ENCODE data around the gene ARHGAP28. TPM values are rescaled to one million over a fixed set of nuclear protein-coding genes. Genes with fewer than 3 reads are reported as not detected.

ARHGAP28 gene
- polyA plus RNA-seq, 1 experiment: 38.2 TPM

GRCh38 chr18:6721755-6722154 lies 7.8 kb upstream of the ARHGAP28 start:
- H3K27me3 ChIP-seq (ENCODE audit: control insufficient read depth, insufficient read depth, low read length): no peaks in the 10 kb centered on the region
- H3K27ac ChIP-seq (ENCODE audit: low read depth, low read length): no peak overlapping the region
- H3K9me3 ChIP-seq (ENCODE audit: control insufficient read depth, insufficient read depth, low read length): no peaks in the 10 kb centered on the region
- CTCF ChIA-PET: no interaction called here
- POLR2A ChIA-PET: no interaction called here
- no peak for DNase-seq (ENCODE audit: low read depth, low spot score)
- TF ChIP-seq CTCF (IDR thresholded peaks at IDR 0.05; ENCODE audit: low read depth, low read length): no peak
- H3K4me3 ChIP-seq (ENCODE audit: low read depth, low read length): no peak overlapping the region

- ChIA-PET POLR2A (no interaction called here), CTCF (no interaction called here)
- H3K4me3 ChIP-seq (ENCODE audit: low read depth, low read length): no peak overlapping the region
- no peak for TF ChIP-seq CTCF (IDR thresholded peaks at IDR 0.05; ENCODE audit: low read depth, low read length)
- no peaks in the 10 kb centered on the region for H3K9me3 ChIP-seq (ENCODE audit: control insufficient read depth, insufficient read depth, low read length)
- no peaks in the 10 kb centered on the region for H3K27me3 ChIP-seq (ENCODE audit: control insufficient read depth, insufficient read depth, low read length)
- no peak overlapping the region for H3K27ac ChIP-seq (ENCODE audit: low read depth, low read length)
- no peak for DNase-seq (ENCODE audit: low read depth, low spot score)
These were observed 6.8 kb upstream of the ARHGAP28 start for GRCh38 chr18:6722690-6723089.

- H3K27me3 ChIP-seq (ENCODE audit: control insufficient read depth, insufficient read depth, low read length): no peaks in the 10 kb centered on the region
- H3K9me3 ChIP-seq (ENCODE audit: control insufficient read depth, insufficient read depth, low read length): no peaks in the 10 kb centered on the region
- no peak overlapping the region for H3K27ac ChIP-seq (ENCODE audit: low read depth, low read length)
- no peak for DNase-seq (ENCODE audit: low read depth, low spot score)
- no peak for TF ChIP-seq CTCF (IDR thresholded peaks at IDR 0.05; ENCODE audit: low read depth, low read length)
- POLR2A ChIA-PET: no interaction called here
- H3K4me3 ChIP-seq (ENCODE audit: low read depth, low read length): no peak overlapping the region
- CTCF ChIA-PET: no interaction called here
These were observed 5.2 kb upstream of the ARHGAP28 start for GRCh38 chr18:6724331-6724730.

DNA sequence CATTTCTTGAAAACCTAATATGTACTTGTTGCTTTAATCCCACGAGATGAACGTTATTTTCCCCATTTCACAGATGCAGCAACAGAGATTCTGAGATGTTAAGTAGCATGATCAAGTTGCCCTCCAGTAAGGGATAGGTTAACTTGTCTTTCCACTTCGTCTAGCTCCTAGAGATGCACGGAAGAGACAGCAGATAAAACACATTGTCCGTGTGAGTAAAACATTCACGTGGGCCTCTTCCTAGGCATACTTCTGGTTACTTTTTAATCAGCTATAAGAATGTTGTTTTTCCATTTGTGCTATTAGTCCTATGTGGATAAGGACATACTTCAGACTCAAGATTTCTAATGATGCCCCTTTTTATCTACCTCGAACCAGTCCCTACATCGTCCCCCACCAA lies 1.2 kb upstream of the ARHGAP28 start:
- Histone ChIP-seq H3K27me3 (ENCODE audit: control insufficient read depth, insufficient read depth, low read length) (no peaks in the 10 kb centered on the region), H3K27ac (ENCODE audit: low read depth, low read length) (no peak overlapping the region), H3K9me3 (ENCODE audit: control insufficient read depth, insufficient read depth, low read length) (no peaks in the 10 kb centered on the region), H3K4me3 (ENCODE audit: low read depth, low read length) (no peak overlapping the region)
- no peak for DNase-seq (ENCODE audit: low read depth, low spot score)
- ChIA-PET POLR2A (no interaction called here), CTCF (interaction anchor here (1.9 kb wide), 1 partner anchor 158 kb away, joined by 4 read pairs; no protein-coding TSS in a partner anchor)
- TF ChIP-seq CTCF (IDR thresholded peaks at IDR 0.05; ENCODE audit: low read depth, low read length): no peak

GRCh38 chr18:6728809-6729246 lies 688 bp upstream of the ARHGAP28 start:
- peak overlapping the region; percentile 72 for H3K4me3 ChIP-seq (ENCODE audit: low read depth, low read length)
- 0 out of 2 replicates have a peak, but pooled peaks have one; percentile 8 for TF ChIP-seq CTCF (IDR thresholded peaks at IDR 0.05; ENCODE audit: low read depth, low read length)
- no peaks in the 10 kb centered on the region for H3K9me3 ChIP-seq (ENCODE audit: control insufficient read depth, insufficient read depth, low read length)
- peak overlapping the region; percentile 63 for H3K27ac ChIP-seq (ENCODE audit: low read depth, low read length)
- ChIA-PET POLR2A (interaction anchor here (1.3 kb wide), 2 partner anchors 12 to 128 kb away, joined by 4 read pairs; no protein-coding TSS in a partner anchor), CTCF (interaction anchor here (1.9 kb wide), 1 partner anchor 157 kb away, joined by 4 read pairs; no protein-coding TSS in a partner anchor)
- no peak for DNase-seq (ENCODE audit: low read depth, low spot score)
- no peaks in the 10 kb centered on the region for H3K27me3 ChIP-seq (ENCODE audit: control insufficient read depth, insufficient read depth, low read length)

All from AG04450 (cell line).